Stimulated activated CD4-positive, alpha-beta T cell treated with anti-CD3 and anti-CD28 coated beads, Interleukin-15, amount 100 ng/mL, for 1 hour (primary cell): Measurements from ENCODE around the gene DRAM2.
"Not testable (repeated sequence)": the region's sequence is repeated elsewhere in the genome, so short reads cannot be mapped to it uniquely, and the experiment has no call there.

Source experiments
- DNase-seq, 2 donors: peaks; one replicate each; pipeline ENCODE4 v3.0.0-alpha.2; 2020; ENCODE audit warnings: low read depth in 1 of 2, low spot score in 1 of 2

The DRAM2 gene

GRCh38 chr1:111082421-111083203 is 57.3 kb downstream of the DRAM2 start:
- DNase-seq = no peak

- not testable (repeated sequence) for DNase-seq
These were observed 60.6 kb downstream of the DRAM2 start for GRCh38 chr1:111079329-111079728.

GRCh38 chr1:111077312-111077711 is 62.6 kb downstream of the DRAM2 start:
- DNase-seq = not testable (repeated sequence)
